Left renal cortex interstitium (tissue), 4 donors: ENCODE results near the gene COG3. TPM values are rescaled to one million over a fixed set of nuclear protein-coding genes. Genes with fewer than 3 reads are reported as not detected.

Experiments used
- DNase-seq, 4 donors: peaks; one replicate each; pipeline ENCODE4 v3.0.0-alpha.2; 2013; ENCODE audit warnings: low read depth in 4 of 4, low spot score in 2 of 4, missing footprints in 1 of 4
- polyA plus RNA-seq, 4 donors: library from polyadenylated mRNA; unstranded; fragments of 120-200 nt; gene quantifications; one replicate each; pipeline ENCODE4 v1.2.1, GENCODE V29; 2013; ENCODE audit not compliant: insufficient read length in 4 of 4

The COG3 gene
- polyA plus RNA-seq, 4 donors, result 27.9 to 35.8 (median 33.3) TPM

DNA sequence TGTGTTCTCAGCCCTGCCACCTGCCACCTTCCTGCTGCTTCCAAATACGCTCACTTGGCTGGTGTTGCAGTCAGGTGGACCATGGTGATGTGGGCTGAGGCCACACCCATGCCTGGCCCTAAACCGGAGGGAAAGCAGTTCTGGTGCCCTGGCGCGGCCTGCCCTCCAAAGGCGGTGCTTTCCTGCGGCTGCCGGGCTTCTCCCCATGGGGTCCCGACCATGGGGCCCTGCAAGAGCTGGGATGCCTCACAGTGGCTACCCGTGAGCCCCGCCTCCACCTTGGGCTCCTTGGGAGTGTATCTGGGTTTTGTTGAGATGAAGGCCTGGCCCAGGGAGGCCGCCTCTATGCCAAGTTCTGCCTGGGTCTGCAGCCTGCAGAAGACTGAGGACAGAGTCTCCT lies 77.1 kb downstream of the COG3 start:
- no peak for DNase-seq

DNA sequence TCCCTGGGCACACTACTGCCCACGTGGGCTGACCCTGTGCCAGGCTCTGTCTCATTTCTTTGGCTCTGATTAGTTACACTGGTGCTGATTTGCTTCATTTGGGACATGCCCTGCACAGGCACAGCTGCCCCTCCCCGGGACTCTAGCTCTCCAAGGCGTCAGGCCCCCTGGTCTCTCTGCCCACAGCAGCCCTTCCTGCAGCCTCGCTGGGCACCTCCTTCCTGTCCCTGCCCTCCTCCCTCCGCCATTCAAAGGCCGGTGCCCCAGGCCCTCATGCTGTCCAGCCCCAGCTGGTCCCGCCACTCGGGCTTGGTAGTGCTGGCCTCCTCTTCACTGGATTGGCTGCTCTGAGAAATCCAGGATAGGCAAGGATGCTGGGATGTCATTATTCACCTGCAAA lies 77.7 kb downstream of the COG3 start:
- DNase-seq, result no peak

DNA sequence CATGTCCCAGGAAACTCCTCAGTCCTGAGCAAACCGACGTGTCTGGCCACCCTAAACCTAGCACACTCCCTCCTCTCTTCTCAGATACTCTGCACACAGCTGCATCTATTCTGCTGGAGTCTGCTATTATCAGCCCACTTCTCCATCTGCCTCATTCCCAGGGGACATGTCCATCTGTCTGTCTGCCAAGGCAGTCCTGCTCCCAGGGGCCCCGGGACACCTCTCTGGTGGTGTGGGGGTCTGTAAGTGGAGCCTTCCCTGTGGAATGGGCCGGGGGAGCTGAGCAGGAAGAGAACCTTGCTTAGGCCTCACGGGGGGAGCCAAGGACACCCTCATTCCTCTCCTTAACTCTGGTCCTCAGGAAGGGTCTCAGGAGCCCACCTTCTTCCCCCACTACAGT lies 78.1 kb downstream of the COG3 start:
- DNase-seq, result no peak

DNA sequence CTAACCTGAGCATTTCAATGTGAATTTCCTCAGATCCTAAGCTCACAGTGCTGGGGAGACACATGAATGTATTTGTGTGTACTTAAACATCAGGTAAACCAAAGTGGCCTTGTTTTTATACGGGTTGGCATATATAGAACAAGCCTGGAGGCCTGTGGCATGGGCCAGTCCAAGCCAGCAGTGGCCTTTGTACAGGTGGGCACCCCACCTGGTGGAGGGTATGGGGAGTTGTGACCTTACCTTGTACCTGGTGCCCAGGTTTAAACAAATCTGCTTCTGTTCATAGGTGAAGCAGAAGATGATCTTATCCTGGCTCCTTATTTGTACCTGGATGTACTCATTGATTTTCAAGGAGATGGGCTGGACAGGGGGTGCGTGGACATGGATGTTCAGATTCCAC lies 79.8 kb downstream of the COG3 start:
- DNase-seq, result no peak

GRCh38 chr13:45545686-45546409 lies 81.1 kb downstream of the COG3 start:
- DNase-seq, result no peak

- DNase-seq, result no peak
Measured at GRCh38 chr13:45546410-45546765, 81.6 kb downstream of the COG3 start.

GRCh38 chr13:45548281-45548680 lies 83.5 kb downstream of the COG3 start:
- DNase-seq, result no peak

GRCh38 chr13:45554604-45555109 lies 89.9 kb downstream of the COG3 start:
- no peak for DNase-seq

- no peak for DNase-seq
Measured at GRCh38 chr13:45564133-45564776, 99.5 kb downstream of the COG3 start.

GRCh38 chr13:45565331-45565730 lies 100.6 kb downstream of the COG3 start:
- DNase-seq, result no peak

GRCh38 chr13:45575146-45575829 lies 110.5 kb downstream of the COG3 start:
- DNase-seq, result no peak

- no peak for DNase-seq
Measured at GRCh38 chr13:45575830-45576180, 111.1 kb downstream of the COG3 start.

GRCh38 chr13:45576466-45576865 lies 111.7 kb downstream of the COG3 start:
- DNase-seq, result no peak

- DNase-seq, result no peak
Measured at GRCh38 chr13:45582408-45583076, 117.8 kb downstream of the COG3 start.

GRCh38 chr13:45584816-45585215 lies 120.1 kb downstream of the COG3 start:
- DNase-seq, result no peak

Other genes with a start within 250 kb of the COG3 start
- gene TPT1, start 123.8 kb upstream of the COG3 start, polyA plus RNA-seq, result 1,000 to 10,000 TPM; 6,025 to 6,976 (median 6,405) TPM
- gene SLC25A30, start 46.6 kb upstream of the COG3 start, polyA plus RNA-seq, result 10 to 100 TPM; 22.6 to 29.3 (median 27.2) TPM
- 1 to 10 TPM in 2 of 4 donors, under 1 TPM in 2; 0.88 to 4.2 (median 2.1) TPM for gene ERICH6B, start 150.8 kb downstream of the COG3 start, polyA plus RNA-seq
- 1 to 10 TPM in 1 of 4 donors, under 1 TPM in 3; 0.65 to 1.5 (median 0.89) TPM for gene CBY2, start 237.4 kb downstream of the COG3 start, polyA plus RNA-seq